ENCODE data around the gene TAMALIN. TPM values are rescaled to one million over a fixed set of nuclear protein-coding genes. Genes with fewer than 3 reads are reported as not detected.

The TAMALIN gene
- total and polyA plus RNA-seq, 2 of the 4 experiments (the other 2 are of a cell fraction) = 2.7 to 5.3 TPM

DNA sequence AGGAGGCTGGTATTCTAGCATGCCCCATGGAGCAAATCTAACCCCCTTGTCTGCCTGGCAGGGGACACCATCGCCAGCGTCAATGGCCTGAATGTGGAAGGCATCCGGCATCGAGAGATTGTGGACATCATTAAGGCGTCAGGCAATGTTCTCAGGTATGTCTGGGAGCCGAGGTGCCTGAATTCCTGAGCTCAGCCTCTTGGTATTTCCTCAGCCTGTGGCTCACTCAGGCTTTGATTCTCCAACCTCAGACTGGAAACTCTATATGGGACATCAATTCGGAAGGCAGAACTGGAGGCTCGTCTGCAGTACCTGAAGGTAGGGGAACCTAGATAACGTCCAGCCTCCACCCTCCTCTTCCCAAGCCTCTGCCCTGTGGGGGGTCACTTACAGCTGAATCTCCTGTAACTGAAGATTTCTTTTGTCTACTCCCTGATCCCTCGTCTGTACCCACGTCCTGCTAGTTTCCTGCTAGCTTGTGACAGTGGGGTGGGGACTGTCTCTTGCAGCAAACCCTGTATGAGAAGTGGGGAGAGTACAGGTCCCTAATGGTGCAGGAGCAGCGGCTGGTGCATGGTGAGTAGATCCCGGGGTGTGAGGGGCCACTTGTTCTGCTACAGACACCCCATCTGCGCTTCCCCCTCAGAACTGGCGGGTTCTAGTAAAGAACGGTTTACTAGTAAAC lies 7.0 kb downstream of the TAMALIN start:
- Histone ChIP-seq H3K9me3 (ENCODE audit: control insufficient read depth, insufficient read depth, low read length) (no peaks in the 10 kb centered on the region), H3K79me1 (ENCODE audit: low read depth in 1 of 2, low read length in 2 of 2) (peaks cover 0 to 20% of the 10 kb centered on the region in 2 experiments; a peak in 2 of 4 replicates), H2AK5ac (ENCODE audit: low read depth, low read length) (no peak overlapping the region), H4K91ac (ENCODE audit: insufficient read depth, low read depth, low read length) (no peak overlapping the region), H4K20me1 (ENCODE audit: insufficient read depth, low read length) (no peaks in the 10 kb centered on the region; the same call in 1 of the 2 replicates), H3K4me1 (ENCODE audit: control insufficient read depth, insufficient read depth, low read length) (peaks cover 17% of the 10 kb centered on the region), H2BK15ac (ENCODE audit: low read depth, low read length) (no peak overlapping the region), H2AK9ac (replicated peaks; ENCODE audit: low read depth, low read length, poor library complexity) (no peak overlapping the region), H3K36me3 (ENCODE audit: control insufficient read depth, insufficient read depth, low read length) (peaks cover 37% of the 10 kb centered on the region; the same call in 1 of the 2 replicates), H2BK20ac (ENCODE audit: low read depth, low read length) (no peak overlapping the region), H3K27ac (ENCODE audit: insufficient read depth, low read length) (no peak overlapping the region), H3K9me1 (ENCODE audit: insufficient read depth, low read length) (peaks cover 19% of the 10 kb centered on the region), H2BK120ac (ENCODE audit: low read depth, low read length) (no peak overlapping the region), H3K27me3 (ENCODE audit: control insufficient read depth, insufficient read depth, low read length) (no peaks in the 10 kb centered on the region), H3K14ac (replicated peaks; ENCODE audit: low read depth, low read length) (no peak overlapping the region), H3K4me3 (ENCODE audit: insufficient read depth, low read depth, low read length) (no peak overlapping the region), H3K23ac (ENCODE audit: low read depth, low read length) (no peak overlapping the region), H2BK5ac (ENCODE audit: low read depth, low read length, poor library complexity, severe bottlenecking) (no peak overlapping the region), H2AFZ (replicated peaks; ENCODE audit: low read length, poor library complexity) (no peak overlapping the region), H3K4ac (ENCODE audit: low read depth, low read length) (no peak overlapping the region), H3K4me2 (ENCODE audit: low read depth, low read length) (no peak overlapping the region), H4K5ac (ENCODE audit: low read depth, low read length) (no peak overlapping the region), H3K18ac (ENCODE audit: low read depth, low read length) (no peak overlapping the region), H3K9ac (ENCODE audit: low read depth, low read length) (no peak overlapping the region), H3K56ac (ENCODE audit: extremely low read depth, insufficient read depth, low read length) (no peak overlapping the region), H4K8ac (ENCODE audit: low read depth in 2 of 2, low read length in 2 of 2) (no peak overlapping the region)
- dilution Hi-C loops (cut with HindIII; ENCODE audit: low sequenced_read_pairs, unreplicated experiment) (no loop called here), in situ Hi-C loops (cut with MboI; ENCODE audit: low sequenced_read_pairs) (no loop called here), intact Hi-C loops (cut with micrococcal nuclease) (no loop called here)
- DNase-seq (no peak), ATAC-seq (ENCODE audit: low read depth) (no peak)
- CTCF ChIA-PET = interaction anchor here (1.7 kb wide), 1 partner anchor 10 kb away, joined by 4 read pairs; no protein-coding TSS in a partner anchor
- TF ChIP-seq SMC3 (IDR thresholded peaks at IDR 0.05; ENCODE audit: low read depth, low read length) = no peak
- no peak for TF ChIP-seq FOS (IDR thresholded peaks at IDR 0.05; ENCODE audit: low read depth, low read length)
- TF ChIP-seq MXI1 (IDR thresholded peaks at IDR 0.05; ENCODE audit: borderline replicate concordance, low read depth, low read length) = no peak
- TF ChIP-seq, protein P1, sequence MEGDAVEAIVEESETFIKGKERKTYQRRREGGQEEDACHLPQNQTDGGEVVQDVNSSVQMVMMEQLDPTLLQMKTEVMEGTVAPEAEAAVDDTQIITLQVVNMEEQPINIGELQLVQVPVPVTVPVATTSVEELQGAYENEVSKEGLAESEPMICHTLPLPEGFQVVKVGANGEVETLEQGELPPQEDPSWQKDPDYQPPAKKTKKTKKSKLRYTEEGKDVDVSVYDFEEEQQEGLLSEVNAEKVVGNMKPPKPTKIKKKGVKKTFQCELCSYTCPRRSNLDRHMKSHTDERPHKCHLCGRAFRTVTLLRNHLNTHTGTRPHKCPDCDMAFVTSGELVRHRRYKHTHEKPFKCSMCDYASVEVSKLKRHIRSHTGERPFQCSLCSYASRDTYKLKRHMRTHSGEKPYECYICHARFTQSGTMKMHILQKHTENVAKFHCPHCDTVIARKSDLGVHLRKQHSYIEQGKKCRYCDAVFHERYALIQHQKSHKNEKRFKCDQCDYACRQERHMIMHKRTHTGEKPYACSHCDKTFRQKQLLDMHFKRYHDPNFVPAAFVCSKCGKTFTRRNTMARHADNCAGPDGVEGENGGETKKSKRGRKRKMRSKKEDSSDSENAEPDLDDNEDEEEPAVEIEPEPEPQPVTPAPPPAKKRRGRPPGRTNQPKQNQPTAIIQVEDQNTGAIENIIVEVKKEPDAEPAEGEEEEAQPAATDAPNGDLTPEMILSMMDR (conservative IDR thresholded peaks at IDR 0.05; ENCODE audit: low read depth, low read length) = no peak
- TF ChIP-seq MAFK (IDR thresholded peaks at IDR 0.05; ENCODE audit: low read depth, low read length) = no peak
- BruUV-seq (replicated peaks) = no TSS peak
- 95% methylated on average over 10 of the region's 16 CpGs; no CpG with 5 or more reads in 1 of the 2 experiments for WGBS, 2 experiments (ENCODE audit: extremely low coverage in 2 of 2, insufficient read length in 1 of 2)
- POLR2A ChIA-PET (ENCODE audit: unreplicated experiment) = interaction anchor here (1.1 kb wide), 1 partner anchor 9 kb away, joined by 4 read pairs; no protein-coding TSS in a partner anchor
